SU-DHL-6 (cell line): ENCODE data around the gene LRTM2.

ENCODE experiments used
- H2AFZ ChIP-seq: fragments of 200-600 bp; sonication (generic); 2 replicates; pipeline ENCODE4 v1.6.1; 2014; ENCODE audit warnings: low read depth, mild to moderate bottlenecking, moderate library complexity, mixed read lengths, antibody characterized with exemption, low read length; ENCODE audit not compliant: severe bottlenecking
- H3F3A ChIP-seq: fragments of 200-600 bp; shearing (Covaris generic); 2 replicates; pipeline ENCODE4 v1.6.0; 2016; ENCODE audit warnings: antibody characterized with exemption, mild to moderate bottlenecking; ENCODE audit not compliant: insufficient read depth
- H3K27ac ChIP-seq: fragments of 200-600 bp; sonication (generic); 2 replicates; pipeline ENCODE4 v1.5.1; 2016; ENCODE audit warnings: low read depth, mild to moderate bottlenecking, low read length, moderate library complexity, mixed read lengths
- H3K27me3 ChIP-seq: fragments of 200-600 bp; sonication (generic), shearing (Covaris generic); 2 replicates; pipeline ENCODE4 v1.6.0; 2014; ENCODE audit warnings: mild to moderate bottlenecking, low read length
- H3K36me3 ChIP-seq: fragments of 200-600 bp; sonication (generic); 2 replicates; pipeline ENCODE4 v1.6.1; 2014; ENCODE audit warnings: mild to moderate bottlenecking, low read length, mixed read lengths
- H3K4me2 ChIP-seq: fragments of 300-600, 200-600 bp; shearing (Covaris generic), sonication (generic); 2 replicates; pipeline ENCODE4 v1.6.0; 2014; ENCODE audit warnings: low read length, low read depth, mild to moderate bottlenecking; ENCODE audit not compliant: poor library complexity, severe bottlenecking
- H3K4me3 ChIP-seq: fragments of 200-600 bp; sonication (generic); 2 replicates; pipeline ENCODE4 v1.5.1; 2014; ENCODE audit warnings: antibody characterized with exemption, low read length, mild to moderate bottlenecking, mixed read lengths; ENCODE audit not compliant: insufficient read depth, poor library complexity, severe bottlenecking
- H3K79me2 ChIP-seq: fragments of 200-600 bp; sonication (generic); 2 replicates; pipeline ENCODE4 v1.6.1; 2014; ENCODE audit warnings: mild to moderate bottlenecking, low read length, moderate library complexity; ENCODE audit not compliant: insufficient read depth
- H3K9ac ChIP-seq: fragments of 200-600 bp; sonication (generic); 2 replicates; pipeline ENCODE4 v1.7.0; 2014; ENCODE audit warnings: mild to moderate bottlenecking, low read length
- H3K9me2 ChIP-seq: fragments of 200-600 bp; sonication (generic); replicated peaks from 2 replicates; pipeline ENCODE4 v1.6.1; 2014; ENCODE audit warnings: low read length; ENCODE audit not compliant: insufficient read depth
- H3K9me3 ChIP-seq: fragments of 200-600 bp; sonication (generic); 2 replicates; pipeline ENCODE4 v1.6.1; 2014; ENCODE audit warnings: low read length, mixed read lengths; ENCODE audit not compliant: insufficient read depth
- H4K20me1 ChIP-seq: fragments of 200-600 bp; sonication (generic); 2 replicates; pipeline ENCODE4 v1.6.1; 2014; ENCODE audit warnings: low read depth, mild to moderate bottlenecking, antibody characterized with exemption, low read length, moderate library complexity, mixed read lengths
- EZH2phosphoT487 ChIP-seq: fragments of 200-600 bp; sonication (generic), shearing (Covaris generic); conservative IDR thresholded peaks from 2 replicates; pipeline ENCODE4 v1.6.1; 2018; ENCODE audit warnings: mild to moderate bottlenecking, antibody characterized with exemption, low read length, moderate library complexity, mixed read lengths
- TF ChIP-seq, protein P1 (sequence below): fragments of 200-600 bp; sonication (generic); IDR thresholded peaks from one replicate; pipeline ENCODE4 v1.5.1; 2017; ENCODE audit warnings: antibody characterized with exemption, mild to moderate bottlenecking, low read length, moderate library complexity; ENCODE audit not compliant: insufficient read depth, poor library complexity, severe bottlenecking

Gene LRTM2

DNA sequence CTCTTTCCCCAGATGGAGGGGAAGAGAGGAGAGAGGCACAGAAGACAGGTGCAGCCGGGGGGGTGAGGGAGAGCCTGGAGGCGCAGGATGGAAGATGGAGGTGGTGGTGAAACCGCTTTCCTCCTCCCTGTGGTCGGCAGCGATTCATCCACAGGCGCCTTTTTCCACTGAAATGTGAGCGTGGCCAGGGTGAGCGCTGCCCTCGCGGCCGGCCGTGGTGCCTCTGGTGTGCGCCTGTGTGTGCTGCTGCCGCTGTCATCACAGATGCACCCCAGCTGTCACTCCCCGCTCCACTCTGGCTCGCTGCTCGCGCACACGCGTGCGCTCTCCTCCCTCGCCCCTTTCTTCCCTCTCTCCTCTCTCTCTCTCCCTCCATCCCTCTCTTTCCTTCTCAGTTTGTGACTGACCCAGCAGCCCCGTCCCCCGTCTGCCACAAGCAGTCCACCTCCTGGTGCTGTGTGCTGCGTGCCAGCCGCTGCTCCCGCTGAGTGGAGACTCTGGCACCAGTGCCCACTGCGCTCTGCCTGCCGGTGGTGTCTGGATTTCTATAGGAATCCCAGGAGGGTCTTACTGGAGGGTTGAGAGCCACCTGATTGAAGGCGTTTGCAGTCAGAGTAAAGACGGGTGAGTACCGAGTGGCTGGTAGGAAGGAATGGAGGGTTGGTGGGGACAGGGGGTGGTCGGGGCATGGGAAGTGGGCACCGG, at the start of gene LRTM2:
Gene LRTM2 (plus strand): TSS at position 375 of the 705 bp plus-strand sequence. CDS start 7,584 bp downstream, outside the sequence.
- TF ChIP-seq, protein P1, sequence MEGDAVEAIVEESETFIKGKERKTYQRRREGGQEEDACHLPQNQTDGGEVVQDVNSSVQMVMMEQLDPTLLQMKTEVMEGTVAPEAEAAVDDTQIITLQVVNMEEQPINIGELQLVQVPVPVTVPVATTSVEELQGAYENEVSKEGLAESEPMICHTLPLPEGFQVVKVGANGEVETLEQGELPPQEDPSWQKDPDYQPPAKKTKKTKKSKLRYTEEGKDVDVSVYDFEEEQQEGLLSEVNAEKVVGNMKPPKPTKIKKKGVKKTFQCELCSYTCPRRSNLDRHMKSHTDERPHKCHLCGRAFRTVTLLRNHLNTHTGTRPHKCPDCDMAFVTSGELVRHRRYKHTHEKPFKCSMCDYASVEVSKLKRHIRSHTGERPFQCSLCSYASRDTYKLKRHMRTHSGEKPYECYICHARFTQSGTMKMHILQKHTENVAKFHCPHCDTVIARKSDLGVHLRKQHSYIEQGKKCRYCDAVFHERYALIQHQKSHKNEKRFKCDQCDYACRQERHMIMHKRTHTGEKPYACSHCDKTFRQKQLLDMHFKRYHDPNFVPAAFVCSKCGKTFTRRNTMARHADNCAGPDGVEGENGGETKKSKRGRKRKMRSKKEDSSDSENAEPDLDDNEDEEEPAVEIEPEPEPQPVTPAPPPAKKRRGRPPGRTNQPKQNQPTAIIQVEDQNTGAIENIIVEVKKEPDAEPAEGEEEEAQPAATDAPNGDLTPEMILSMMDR: no peak
- no peak for TF ChIP-seq EZH2phosphoT487
- no peak within 1 kb of the TSS for H3K9ac ChIP-seq
- H3K36me3 ChIP-seq: no peaks in the 10 kb centered on the region
- no peaks in the 10 kb centered on the region for H3K9me3 ChIP-seq
- no peaks in the 10 kb centered on the region for H4K20me1 ChIP-seq
- H3K4me2 ChIP-seq: no peak within 1 kb of the TSS
- no peak within 1 kb of the TSS for H3K27ac ChIP-seq
- no peaks in the 10 kb centered on the region for H3K9me2 ChIP-seq
- no peaks in the 10 kb centered on the region for H3F3A ChIP-seq
- H3K27me3 ChIP-seq: no peaks in the 10 kb centered on the region
- no peak within 1 kb of the TSS for H2AFZ ChIP-seq
- no peak within 1 kb of the TSS for H3K4me3 ChIP-seq
- H3K79me2 ChIP-seq: no peaks in the 10 kb centered on the region

DNA sequence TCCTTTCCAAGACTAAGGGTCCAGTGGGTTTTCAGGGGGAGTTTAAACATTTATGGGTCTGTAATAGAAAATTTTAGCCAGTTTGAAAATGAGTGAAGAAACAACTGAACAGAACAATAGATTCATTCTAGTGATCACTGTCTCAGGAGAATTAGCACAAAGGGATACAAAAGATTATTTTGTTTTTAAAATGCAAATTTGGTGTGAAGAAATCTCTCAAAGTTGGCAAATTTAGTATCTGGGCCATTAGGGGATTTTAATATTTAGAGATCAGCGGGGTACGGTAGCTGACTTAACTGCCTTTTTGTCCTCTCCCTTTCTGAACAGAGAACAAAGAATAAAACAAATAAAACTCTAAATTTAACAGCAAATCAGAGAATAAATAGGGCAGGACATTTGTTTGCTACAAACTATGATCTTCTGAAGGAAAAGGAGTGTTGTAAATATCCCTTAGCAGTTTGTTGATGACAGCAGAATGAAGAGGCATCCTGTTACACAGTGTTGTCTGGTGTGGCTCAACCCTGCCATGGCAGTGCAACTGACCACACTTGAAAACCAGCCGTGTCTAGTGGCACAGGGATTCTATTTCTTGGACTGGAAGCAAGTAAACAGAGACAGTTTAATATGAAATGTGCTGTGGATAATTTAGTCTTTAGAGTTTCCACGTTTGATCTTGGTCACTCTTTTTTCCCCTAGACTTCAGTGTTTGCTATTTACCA, 46.3 kb upstream of the LRTM2 start:
- no peaks in the 10 kb centered on the region for H3K9me3 ChIP-seq
- no peak overlapping the region for H2AFZ ChIP-seq
- no peaks in the 10 kb centered on the region; the same call in 1 of the 2 replicates for H4K20me1 ChIP-seq
- no peak overlapping the region for H3K9ac ChIP-seq
- H3F3A ChIP-seq: no peaks in the 10 kb centered on the region; the same call in 1 of the 2 replicates
- no peaks in the 10 kb centered on the region for H3K27me3 ChIP-seq
- peaks cover 31% of the 10 kb centered on the region for H3K79me2 ChIP-seq
- H3K4me2 ChIP-seq: no peak overlapping the region
- H3K9me2 ChIP-seq: no peaks in the 10 kb centered on the region
- TF ChIP-seq EZH2phosphoT487: no peak
- TF ChIP-seq, protein P1: no peak
- no peak overlapping the region for H3K4me3 ChIP-seq
- H3K27ac ChIP-seq: no peak overlapping the region
- peaks cover 12% of the 10 kb centered on the region; the same call in 1 of the 2 replicates for H3K36me3 ChIP-seq

DNA sequence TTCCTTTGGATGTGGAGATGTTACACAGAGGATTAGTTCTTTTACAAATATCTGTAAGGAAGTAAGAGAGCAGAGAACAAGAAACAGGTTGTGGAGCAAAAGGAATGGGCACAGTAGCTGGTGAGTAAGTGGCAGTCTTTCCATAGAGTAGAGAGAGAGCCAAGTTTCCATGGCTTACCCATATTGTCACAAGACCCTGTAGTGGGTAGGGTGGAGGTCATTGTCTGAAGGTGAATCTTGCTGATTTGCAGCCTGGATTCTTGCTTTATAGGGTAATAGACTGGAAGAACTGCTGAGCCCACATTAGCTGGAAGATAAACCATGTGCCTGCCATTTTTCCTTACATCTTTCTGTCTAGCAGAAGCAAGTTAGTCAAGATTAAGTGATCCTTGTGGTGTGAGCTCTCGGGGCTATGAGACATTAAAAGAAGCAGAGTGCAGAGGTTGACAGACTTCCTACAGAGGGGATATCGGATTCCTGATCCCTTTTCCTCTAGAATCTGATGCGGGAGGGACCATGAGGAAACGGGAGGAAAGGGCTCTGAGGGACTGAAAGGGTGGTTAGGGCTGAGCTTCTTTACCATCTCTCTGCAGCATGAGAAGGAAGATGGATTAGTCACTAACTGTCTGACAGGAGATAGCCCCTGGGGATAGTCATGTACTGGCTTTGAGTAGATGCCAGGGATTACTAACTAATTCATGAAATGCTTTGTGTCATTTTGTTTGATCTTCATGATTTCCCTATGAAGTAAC, 44.0 kb upstream of the LRTM2 start:
- H4K20me1 ChIP-seq: no peaks in the 10 kb centered on the region; the same call in 1 of the 2 replicates
- H3K4me3 ChIP-seq: no peak overlapping the region
- no peaks in the 10 kb centered on the region for H3F3A ChIP-seq
- H2AFZ ChIP-seq: no peak overlapping the region
- H3K27ac ChIP-seq: no peak overlapping the region
- H3K9me3 ChIP-seq: no peaks in the 10 kb centered on the region
- no peaks in the 10 kb centered on the region for H3K27me3 ChIP-seq
- H3K9me2 ChIP-seq: no peaks in the 10 kb centered on the region
- H3K79me2 ChIP-seq: peaks cover 9% of the 10 kb centered on the region
- TF ChIP-seq, protein P1: no peak
- no peak for TF ChIP-seq EZH2phosphoT487
- peaks cover 27% of the 10 kb centered on the region; the same call in 1 of the 2 replicates for H3K36me3 ChIP-seq
- H3K4me2 ChIP-seq: no peak overlapping the region
- H3K9ac ChIP-seq: no peak overlapping the region
